Raji (cell line): ENCODE measurements around the gene C1QTNF1.

Experiments used
- POLR2A ChIP-seq: IDR thresholded peaks from 2 replicates; pipeline ENCODE4 v1.6.1; 2011; ENCODE audit warnings: low read depth, low read length, control low read depth; ENCODE audit not compliant: insufficient read depth

Gene C1QTNF1

GRCh38 chr17:79065105-79065670 is 41.2 kb downstream of the C1QTNF1 start:
- no peak for TF ChIP-seq POLR2A

- TF ChIP-seq POLR2A: no peak
Measured at GRCh38 chr17:79066963-79067362, 43.0 kb downstream of the C1QTNF1 start.

- no peak for TF ChIP-seq POLR2A
Measured at GRCh38 chr17:79070266-79070880, 46.4 kb downstream of the C1QTNF1 start.

GRCh38 chr17:79071161-79071740 is 47.3 kb downstream of the C1QTNF1 start:
- TF ChIP-seq POLR2A: no peak

GRCh38 chr17:79072544-79072943 is 48.6 kb downstream of the C1QTNF1 start:
- no peak for TF ChIP-seq POLR2A

- no peak for TF ChIP-seq POLR2A
Measured at GRCh38 chr17:79073016-79073705, 49.2 kb downstream of the C1QTNF1 start.

- TF ChIP-seq POLR2A: no peak
Measured at GRCh38 chr17:79073706-79074088, 49.7 kb downstream of the C1QTNF1 start.

- TF ChIP-seq POLR2A: 0 out of 2 replicates have a peak, but pooled peaks have one; percentile 15
Measured at GRCh38 chr17:79074649-79075445, 50.9 kb downstream of the C1QTNF1 start, which contains the start of gene ENGASE. ENGASE (plus strand) TSS chr17:79074824; CDS start chr17:79074945, 121 bp downstream.

GRCh38 chr17:79075446-79075750 is 51.4 kb downstream of the C1QTNF1 start:
- no peak for TF ChIP-seq POLR2A

GRCh38 chr17:79075861-79076406 is 52.0 kb downstream of the C1QTNF1 start:
- no peak for TF ChIP-seq POLR2A

GRCh38 chr17:79077587-79077986 is 53.6 kb downstream of the C1QTNF1 start:
- no peak for TF ChIP-seq POLR2A

- TF ChIP-seq POLR2A: no peak
Measured at GRCh38 chr17:79078476-79079190, 54.7 kb downstream of the C1QTNF1 start.

- TF ChIP-seq POLR2A: no peak
Measured at GRCh38 chr17:79079421-79080200, 55.6 kb downstream of the C1QTNF1 start.

- no peak for TF ChIP-seq POLR2A
Measured at GRCh38 chr17:79080349-79080748, 56.4 kb downstream of the C1QTNF1 start.
